WTC11 (cell line): ENCODE measurements around the gene ADGRB2.

Experiments used
- AR ChIP-seq: fragments of 250-450 bp; sonication (Bioruptor Pico); IDR thresholded peaks from 2 replicates; pipeline ENCODE4 v1.9.0; 2021; ENCODE audit warnings: mild to moderate bottlenecking
- CTCF ChIP-seq: fragments of 200-600 bp; IDR thresholded peaks from 2 replicates; pipeline ENCODE4 v1.8.0; 2022; ENCODE audit warnings: antibody characterized with exemption
- HMGXB4 ChIP-seq: sonication (generic); formaldehyde crosslinking; IDR thresholded peaks from 2 replicates; pipeline ENCODE4 v1.8.1; 2023; ENCODE audit warnings: mild to moderate bottlenecking, moderate library complexity, missing genetic modification reagents
- JUN ChIP-seq: sonication (generic); formaldehyde crosslinking; IDR thresholded peaks from 2 replicates; pipeline ENCODE4 v1.8.0; 2023; ENCODE audit warnings: mild to moderate bottlenecking, missing genetic modification reagents
- KAT7 ChIP-seq: sonication (generic); formaldehyde crosslinking; IDR thresholded peaks from 2 replicates; pipeline ENCODE4 v1.8.1; 2023; ENCODE audit warnings: missing genetic modification reagents, mild to moderate bottlenecking, borderline replicate concordance
- MAX ChIP-seq: sonication (generic); formaldehyde crosslinking; IDR thresholded peaks from 2 replicates; pipeline ENCODE4 v1.8.0; 2022; ENCODE audit warnings: mild to moderate bottlenecking, missing genetic modification reagents
- NFYB ChIP-seq: sonication (generic); formaldehyde crosslinking; conservative IDR thresholded peaks from 2 replicates; pipeline ENCODE4 v1.8.0; 2022; ENCODE audit warnings: low read depth, missing genetic modification reagents
- NR1H2 ChIP-seq: sonication (generic); formaldehyde crosslinking; IDR thresholded peaks from 2 replicates; pipeline ENCODE4 v1.9.0; 2021; ENCODE audit warnings: mild to moderate bottlenecking, moderate library complexity, missing genetic modification reagents
- NR3C1 ChIP-seq: sonication (generic); formaldehyde crosslinking; conservative IDR thresholded peaks from 2 replicates; pipeline ENCODE4 v1.8.1; 2023; ENCODE audit warnings: low read depth, mild to moderate bottlenecking, missing genetic modification reagents
- PRDM15 ChIP-seq: sonication (generic); formaldehyde crosslinking; IDR thresholded peaks from 2 replicates; pipeline ENCODE4 v1.8.0; 2022; ENCODE audit warnings: missing genetic modification reagents
- SMAD4 ChIP-seq: sonication (generic); formaldehyde crosslinking; IDR thresholded peaks from 2 replicates; pipeline ENCODE4 v1.8.0; 2022; ENCODE audit warnings: mild to moderate bottlenecking, missing genetic modification reagents
- TEAD1 ChIP-seq: sonication (generic); formaldehyde crosslinking; IDR thresholded peaks from 2 replicates; pipeline ENCODE4 v1.8.0; 2022; ENCODE audit warnings: mild to moderate bottlenecking, missing genetic modification reagents
- ZBTB21 ChIP-seq: sonication (generic); formaldehyde crosslinking; IDR thresholded peaks from 2 replicates; pipeline ENCODE4 v1.8.1; 2023; ENCODE audit warnings: mild to moderate bottlenecking, missing genetic modification reagents, borderline replicate concordance
- ZNF423 ChIP-seq: fragments of 250-450 bp; sonication (Bioruptor Pico); IDR thresholded peaks from 2 replicates; pipeline ENCODE4 v2.1.2; 2022; ENCODE audit warnings: mild to moderate bottlenecking, moderate library complexity

GRCh38 chr1:31799196-31799894, 35.2 kb upstream of the ADGRB2 start:
- no peak for TF ChIP-seq NFYB (CRISPR knock-in tag)
- no peak for TF ChIP-seq PRDM15 (CRISPR knock-in tag)
- no peak for TF ChIP-seq CTCF
- TF ChIP-seq NR1H2 (CRISPR knock-in tag): no peak
- TF ChIP-seq JUN (CRISPR knock-in tag): no peak
- TF ChIP-seq MAX (CRISPR knock-in tag): no peak
- TF ChIP-seq TEAD1 (CRISPR knock-in tag): no peak
- TF ChIP-seq KAT7 (CRISPR knock-in tag): no peak
- no peak for TF ChIP-seq HMGXB4
- no peak for TF ChIP-seq AR (CRISPR knock-in tag)
- TF ChIP-seq NR3C1: no peak
- TF ChIP-seq ZBTB21 (CRISPR knock-in tag): no peak
- TF ChIP-seq SMAD4 (CRISPR knock-in tag): no peak
- no peak for TF ChIP-seq ZNF423
